Mucosa of descending colon (tissue), 3 donors: ENCODE data around the gene PCK1. TPM values are rescaled to one million over a fixed set of nuclear protein-coding genes. Genes with fewer than 3 reads are reported as not detected.

Experiments
- ATAC-seq: fragments of 200-7000 bp; cut with Tn5 transposase; one replicate; pipeline ENCODE4 v1.9.1; 2020; ENCODE audit warnings: mild to moderate bottlenecking, moderate library complexity
- DNase-seq, 3 donors: peaks; one replicate each; pipeline ENCODE4 v3.0.0-alpha.2; 2020
- H3K36me3 ChIP-seq: fragments of 200-600 bp; one replicate; pipeline ENCODE4 v1.8.0; 2021; ENCODE audit warnings: low read depth, mild to moderate bottlenecking
- H3K4me1 ChIP-seq: fragments of 200-600 bp; one replicate; pipeline ENCODE4 v1.8.0; 2021; ENCODE audit warnings: low read depth, mild to moderate bottlenecking
- H3K4me3 ChIP-seq: fragments of 200-600 bp; one replicate; pipeline ENCODE4 v1.8.0; 2021; ENCODE audit warnings: mild to moderate bottlenecking
- H3K9me3 ChIP-seq: fragments of 200-600 bp; one replicate; pipeline ENCODE4 v1.8.0; 2021; ENCODE audit warnings: mild to moderate bottlenecking
- intact Hi-C, 2 donors: fragments of 100-400 bp; cut with DNase I in 1 of 2; cut with micrococcal nuclease in 1 of 2; formaldehyde crosslinking; loops; one replicate each; pipeline versions ENCODE4 v1.11.0 to v1.11.1; 2022; cut with DNase I, micrococcal nuclease
- total RNA-seq, 3 donors: library from RNA; stranded (reverse); fragmentation: NEBNext Ultra II Directional in 2 of 3; extraction: Animal tissue kit (Norgen Biotek cat#: 25700) in 2 of 3; gene quantifications; one replicate each; pipeline versions ENCODE4 v1.2.1 to v1.2.4, GENCODE V29; 2021 to 2023
- TF ChIP-seq, protein P1 (sequence below): fragments of 200-600 bp; IDR thresholded peaks from one replicate; pipeline ENCODE4 v1.8.0; 2022; ENCODE audit warnings: antibody characterized with exemption, mild to moderate bottlenecking
- donor health status: DM: no; HTN: no; CAD: no; lungs with moderate emphysema.
- donor health status: DM: no; HTN: no; CAD: no.
- donor health status: DM: no; HTN: yes; CAD: no.

PCK1 gene
- total RNA-seq, 3 donors from 2014 or later: 134 to 467 (median 136) TPM

DNA sequence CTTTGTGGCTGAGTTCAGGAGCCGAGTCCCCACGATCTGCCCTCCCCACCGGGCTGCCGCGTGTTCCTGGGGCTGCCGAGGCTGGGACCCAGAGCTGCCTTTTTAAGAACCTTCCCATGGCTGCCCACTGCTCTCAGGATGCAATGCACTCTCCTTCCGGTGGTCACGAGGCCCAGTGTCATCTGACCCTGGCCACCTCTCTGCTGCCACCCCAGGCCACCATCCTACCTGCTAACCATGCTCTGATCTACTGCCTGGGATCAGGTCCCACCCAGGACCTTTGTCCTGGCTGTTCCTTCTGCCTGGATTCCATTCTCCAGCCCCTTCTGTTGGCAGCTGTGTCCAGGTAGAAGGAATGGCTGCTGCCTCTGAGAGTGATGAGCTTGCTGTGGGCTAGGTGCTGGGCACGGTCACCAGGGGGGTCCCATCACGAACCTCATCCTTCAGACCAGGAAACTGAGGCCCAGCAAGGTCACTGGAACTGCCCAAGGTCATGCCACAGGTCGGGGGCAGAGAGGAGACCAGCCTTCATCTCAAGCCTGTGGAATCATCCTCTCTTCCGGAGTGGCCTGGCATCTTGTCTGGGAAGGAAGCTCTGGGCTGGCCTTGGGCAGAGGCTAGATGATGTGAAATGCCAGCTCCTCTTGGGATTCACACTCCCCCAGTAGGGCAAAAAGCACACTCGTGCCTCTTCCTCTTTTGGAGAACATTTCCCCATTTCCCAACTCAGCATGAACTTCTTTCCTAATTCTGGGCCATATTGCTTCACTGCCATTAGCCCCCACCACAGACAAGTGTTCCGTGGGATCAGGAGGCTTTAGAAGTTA is 20.5 kb downstream of the PCK1 start:
- no peaks in the 10 kb centered on the region for H3K36me3 ChIP-seq
- DNase-seq: peak in 2 of 3 donors; percentile 23 to 39
- H3K4me3 ChIP-seq: no peak overlapping the region
- ATAC-seq: no peak
- H3K9me3 ChIP-seq: no peaks in the 10 kb centered on the region
- TF ChIP-seq, protein P1, sequence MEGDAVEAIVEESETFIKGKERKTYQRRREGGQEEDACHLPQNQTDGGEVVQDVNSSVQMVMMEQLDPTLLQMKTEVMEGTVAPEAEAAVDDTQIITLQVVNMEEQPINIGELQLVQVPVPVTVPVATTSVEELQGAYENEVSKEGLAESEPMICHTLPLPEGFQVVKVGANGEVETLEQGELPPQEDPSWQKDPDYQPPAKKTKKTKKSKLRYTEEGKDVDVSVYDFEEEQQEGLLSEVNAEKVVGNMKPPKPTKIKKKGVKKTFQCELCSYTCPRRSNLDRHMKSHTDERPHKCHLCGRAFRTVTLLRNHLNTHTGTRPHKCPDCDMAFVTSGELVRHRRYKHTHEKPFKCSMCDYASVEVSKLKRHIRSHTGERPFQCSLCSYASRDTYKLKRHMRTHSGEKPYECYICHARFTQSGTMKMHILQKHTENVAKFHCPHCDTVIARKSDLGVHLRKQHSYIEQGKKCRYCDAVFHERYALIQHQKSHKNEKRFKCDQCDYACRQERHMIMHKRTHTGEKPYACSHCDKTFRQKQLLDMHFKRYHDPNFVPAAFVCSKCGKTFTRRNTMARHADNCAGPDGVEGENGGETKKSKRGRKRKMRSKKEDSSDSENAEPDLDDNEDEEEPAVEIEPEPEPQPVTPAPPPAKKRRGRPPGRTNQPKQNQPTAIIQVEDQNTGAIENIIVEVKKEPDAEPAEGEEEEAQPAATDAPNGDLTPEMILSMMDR: no peak
- intact Hi-C loops: loop anchor here in 1 of 2 donors (10.0 kb wide), 1 partner anchor 197 kb away; no protein-coding TSS in a partner anchor
- H3K4me1 ChIP-seq: peaks cover 19% of the 10 kb centered on the region

DNA sequence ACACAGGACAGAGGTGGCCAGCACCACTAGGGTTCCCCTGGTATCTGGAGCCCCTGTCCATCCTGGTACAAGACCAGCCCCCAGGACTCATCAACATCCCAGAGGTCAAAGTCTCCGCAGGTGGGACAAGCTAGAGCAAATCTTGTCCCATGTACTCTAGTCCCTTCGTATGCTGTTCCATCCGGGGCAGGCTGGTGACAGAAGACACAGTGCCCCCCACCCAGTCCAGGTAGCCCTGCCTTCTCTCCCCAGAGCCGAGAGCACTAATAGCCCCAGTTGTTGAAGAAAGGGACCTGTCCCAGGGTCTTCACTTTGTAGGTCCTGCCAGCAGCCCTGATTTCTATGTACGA is 21.1 kb downstream of the PCK1 start:
- no peak overlapping the region for H3K4me3 ChIP-seq
- DNase-seq (peak in 2 of 3 donors; percentile 24 to 28), ATAC-seq (no peak)
- no peaks in the 10 kb centered on the region for H3K9me3 ChIP-seq
- intact Hi-C loops: loop anchor here in 1 of 2 donors (10.0 kb wide), 1 partner anchor 197 kb away; no protein-coding TSS in a partner anchor
- H3K36me3 ChIP-seq: no peaks in the 10 kb centered on the region
- peaks cover 19% of the 10 kb centered on the region for H3K4me1 ChIP-seq
- TF ChIP-seq, protein P1: no peak

DNA sequence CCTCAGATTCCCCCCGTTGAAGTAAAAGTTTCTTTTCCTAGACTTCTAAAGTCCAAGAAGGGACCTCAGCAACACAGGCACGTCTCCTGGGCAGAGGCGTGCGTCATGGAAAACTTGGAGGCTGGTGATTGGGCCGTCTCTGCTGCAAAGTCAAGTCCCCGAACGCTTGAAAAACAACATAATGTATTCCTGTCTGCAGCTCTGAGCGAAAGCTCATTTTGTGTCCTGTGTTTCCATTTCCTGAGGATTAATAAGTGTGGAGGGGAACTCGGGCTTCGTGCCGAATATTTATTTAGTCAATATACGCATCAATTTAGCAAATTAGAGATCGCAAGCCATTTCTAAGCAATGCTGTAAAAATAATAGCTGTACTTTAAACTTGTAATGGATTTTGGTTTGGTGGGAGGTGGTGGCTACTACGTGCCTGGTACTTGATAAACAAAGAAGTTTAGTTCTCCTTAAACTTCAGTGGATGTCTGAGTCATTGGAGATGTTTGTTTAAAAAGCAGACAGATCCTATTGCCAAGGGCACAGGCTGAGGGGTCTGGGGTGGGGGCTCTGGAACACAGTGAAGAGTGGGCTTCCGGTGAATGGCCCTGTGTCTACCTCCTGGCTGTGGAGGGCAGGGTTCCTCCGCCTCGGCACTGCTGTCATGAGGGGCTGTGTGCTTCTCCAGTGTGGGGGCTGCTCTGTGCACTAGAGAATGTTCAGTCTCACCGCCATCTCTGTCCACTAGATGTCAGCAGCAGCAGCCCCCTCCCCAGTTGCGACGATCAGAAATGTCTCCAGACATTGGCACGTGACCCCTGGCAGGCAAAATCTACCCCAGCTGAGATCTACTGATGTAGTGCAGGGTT is 21.8 kb downstream of the PCK1 start:
- Histone ChIP-seq H3K4me3 (no peak overlapping the region), H3K4me1 (peaks cover 19% of the 10 kb centered on the region), H3K36me3 (no peaks in the 10 kb centered on the region), H3K9me3 (no peaks in the 10 kb centered on the region)
- TF ChIP-seq, protein P1: no peak
- intact Hi-C loops: loop anchor here in 1 of 2 donors (10.0 kb wide), 1 partner anchor 198 kb away; no protein-coding TSS in a partner anchor
- ATAC-seq (no peak), DNase-seq (peak in 2 of 3 donors; percentile 38 to 43)

DNA sequence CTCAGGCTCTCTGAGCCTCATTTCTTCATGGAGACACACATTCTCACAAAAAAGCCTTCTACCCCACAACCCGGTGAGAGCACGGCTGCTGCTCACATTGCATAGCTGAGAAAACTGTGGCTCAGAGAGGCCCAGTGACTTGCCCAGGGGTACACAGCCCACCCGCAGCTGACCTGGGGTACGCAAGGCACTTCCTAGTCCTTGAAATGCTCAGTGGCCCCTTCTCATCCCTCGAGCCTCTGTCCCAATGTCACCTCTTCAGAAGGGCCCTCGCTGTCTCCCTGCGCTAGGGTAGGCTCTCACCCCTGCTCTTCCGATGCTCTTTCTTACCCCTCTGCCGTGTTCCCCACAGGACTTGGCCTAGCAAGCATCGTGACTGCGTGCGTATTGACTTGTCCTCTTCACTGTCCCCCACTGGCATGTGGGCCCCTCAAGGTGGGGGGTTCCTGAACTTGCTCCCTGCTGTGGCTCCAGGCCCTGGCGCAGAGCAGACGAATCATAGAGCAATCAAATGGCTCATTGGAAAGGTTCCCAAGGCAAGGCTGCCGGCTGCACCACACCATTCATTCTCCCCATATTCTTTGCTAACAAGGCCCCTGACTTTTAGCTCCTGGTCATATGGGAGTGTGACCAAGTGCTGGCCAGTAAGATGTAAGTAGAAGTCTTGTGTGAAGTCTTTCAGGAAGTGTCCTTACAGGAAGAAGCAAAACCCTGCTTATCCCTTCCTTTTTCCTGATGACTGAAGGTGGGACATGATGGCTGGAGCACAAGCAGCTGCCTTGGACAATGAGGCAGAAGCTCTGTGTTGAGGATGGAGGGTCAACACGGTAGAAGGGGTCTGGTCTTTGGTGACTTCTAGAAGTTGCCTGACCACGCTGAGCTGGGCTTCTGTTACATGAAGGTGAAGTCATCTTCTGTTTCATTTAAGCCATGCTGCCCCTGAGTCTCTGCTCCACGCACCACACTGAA is 22.7 kb downstream of the PCK1 start:
- H3K9me3 ChIP-seq: no peaks in the 10 kb centered on the region
- TF ChIP-seq, protein P1: no peak
- H3K36me3 ChIP-seq: no peaks in the 10 kb centered on the region
- no peak for ATAC-seq
- DNase-seq: peak in 2 of 3 donors; percentile 17 to 31
- H3K4me3 ChIP-seq: no peak overlapping the region
- H3K4me1 ChIP-seq: peaks cover 19% of the 10 kb centered on the region
- intact Hi-C loops: loop anchor here in 1 of 2 donors (10.0 kb wide), 1 partner anchor 199 kb away; no protein-coding TSS in a partner anchor
